H1 (cell line): ENCODE results near the gene TBC1D3B. TPM values are rescaled to one million over a fixed set of nuclear protein-coding genes. Genes with fewer than 3 reads are reported as not detected.

Experiments
- CTCF ChIA-PET: fragments of 300-600 bp; sonication (Branson Sonifier 250); formaldehyde crosslinking; loops from one replicate; lab custom pipeline; 2021; ENCODE audit not compliant: partially characterized antibody; lab: Charles Lee
- POLR2A ChIA-PET: fragments of 300-600 bp; sonication (Branson Sonifier 250); formaldehyde crosslinking; loops from one replicate; lab custom pipeline; 2021; ENCODE audit warnings: inconsistent platforms; ENCODE audit not compliant: partially characterized antibody; lab: Charles Lee
- DNase-seq, 2 experiments: peaks; one replicate each; pipeline versions ENCODE4 v3.0.0 to v3.0.0-alpha.2; 2010 to 2022; ENCODE audit warnings: low spot score in 2 of 2, low read depth in 1 of 2, mixed read lengths in 1 of 2
- FAIRE-seq: peaks from 2 replicates; lab custom pipeline; 2011; peaks lifted over from hg19 to GRCh38; lab: Jason Lieb, UNC
- H2AFZ ChIP-seq: 2 replicates; pipeline ENCODE4 v1.8.1; 2012; ENCODE audit warnings: low read length, inconsistent platforms
- H2AK5ac ChIP-seq: 2 replicates; pipeline ENCODE4 v1.6.1; 2013; ENCODE audit warnings: low read depth, low read length
- H2BK120ac ChIP-seq: replicated peaks from 2 replicates; pipeline ENCODE3; 2013; ENCODE audit warnings: low read depth, low read length, inconsistent platforms
- H2BK12ac ChIP-seq: 2 replicates; pipeline ENCODE4 v1.6.1; 2013; ENCODE audit warnings: low read depth, low read length
- H2BK15ac ChIP-seq: 2 replicates; pipeline ENCODE4 v1.6.1; 2013; ENCODE audit warnings: low read length
- H2BK20ac ChIP-seq: 2 replicates; pipeline ENCODE4 v1.6.1; 2013; ENCODE audit warnings: low read length
- H2BK5ac ChIP-seq: 2 replicates; pipeline ENCODE4 v1.6.1; 2013; ENCODE audit warnings: low read depth, low read length
- H3K14ac ChIP-seq: 2 replicates; pipeline ENCODE4 v1.6.1; 2013; ENCODE audit warnings: inconsistent platforms; ENCODE audit not compliant: insufficient read length
- H3K18ac ChIP-seq: 2 replicates; pipeline ENCODE4 v1.6.1; 2013; ENCODE audit warnings: low read length; ENCODE audit errors: extremely low read depth
- H3K23ac ChIP-seq: 2 replicates; pipeline ENCODE4 v1.6.1; 2013; ENCODE audit warnings: inconsistent platforms; ENCODE audit not compliant: insufficient read length
- H3K23me2 ChIP-seq: 2 replicates; pipeline ENCODE4 v1.6.1; 2013; ENCODE audit warnings: low read depth, low read length
- H3K27ac ChIP-seq: 2 replicates; pipeline ENCODE4 v1.6.1; 2011; ENCODE audit warnings: low read depth, low read length, inconsistent platforms
- H3K27me3 ChIP-seq, 4 experiments: replicated peaks in 1 of 4; 1 replicate in 1 of 4; 2 replicates in 3 of 4; pipeline versions ENCODE4 v1.6.1 to v1.8.1; 2011 to 2013; ENCODE audit warnings: low read length in 3 of 4, mild to moderate bottlenecking in 3 of 4, inconsistent platforms in 2 of 4, mixed read lengths in 2 of 4, moderate library complexity in 1 of 4; ENCODE audit not compliant: control insufficient read depth in 3 of 4, insufficient read depth in 3 of 4; ENCODE audit errors: extremely low read depth in 1 of 4
- H3K36me3 ChIP-seq, 4 experiments: 2 replicates each; pipeline versions ENCODE4 v1.6.1 to v1.8.1; 2011 to 2013; ENCODE audit warnings: mild to moderate bottlenecking in 4 of 4, low read length in 3 of 4, moderate library complexity in 2 of 4, control low read depth in 1 of 4, inconsistent platforms in 1 of 4; ENCODE audit not compliant: insufficient read depth in 4 of 4, control insufficient read depth in 2 of 4
- H3K4ac ChIP-seq: replicated peaks from 2 replicates; pipeline ENCODE3; 2013; ENCODE audit warnings: low read length, low read depth, mixed read lengths, inconsistent platforms; ENCODE audit not compliant: insufficient read length
- H3K4me1 ChIP-seq, 4 experiments: replicated peaks in 1 of 4; 1 replicate in 1 of 4; 2 replicates in 3 of 4; pipeline versions ENCODE4 v1.6.1 to v1.8.1; 2011 to 2013; ENCODE audit warnings: low read length in 3 of 4, inconsistent platforms in 2 of 4, mixed read lengths in 1 of 4; ENCODE audit not compliant: insufficient read depth in 4 of 4, control insufficient read depth in 3 of 4
- H3K4me2 ChIP-seq, 2 experiments: 2 replicates each; pipeline versions ENCODE4 v1.6.1 to v1.8.1; 2011 to 2013; ENCODE audit warnings: low read depth in 2 of 2, low read length in 2 of 2, control low read depth in 1 of 2, inconsistent platforms in 1 of 2, mild to moderate bottlenecking in 1 of 2; ENCODE audit not compliant: insufficient read depth in 1 of 2
- H3K4me3 ChIP-seq, 4 experiments: fragments of 200-600, 300-600 bp in 1 of 4; sonication (generic), shearing (Covaris generic), sonication (Bioruptor Twin) in 1 of 4; 2 replicates each; pipeline versions ENCODE4 v1.5.1 to v1.8.1; 2011 to 2016; ENCODE audit warnings: low read length in 4 of 4, low read depth in 3 of 4, control low read depth in 2 of 4, inconsistent platforms in 2 of 4, mild to moderate bottlenecking in 2 of 4, mixed read lengths in 1 of 4, moderate library complexity in 1 of 4; ENCODE audit not compliant: insufficient read depth in 2 of 4; ENCODE audit errors: extremely low read depth in 1 of 4
- H3K56ac ChIP-seq: replicated peaks from 2 replicates; pipeline ENCODE3; 2013; ENCODE audit warnings: low read depth, mild to moderate bottlenecking, mixed read lengths, low read length, inconsistent platforms; ENCODE audit not compliant: insufficient read length
- H3K79me1 ChIP-seq: 2 replicates; pipeline ENCODE4 v1.6.1; 2013; ENCODE audit warnings: low read depth, low read length, control low read depth
- H3K79me2 ChIP-seq, 2 experiments: 2 replicates each; pipeline versions ENCODE4 v1.6.1 to v1.8.1; 2012 to 2013; ENCODE audit warnings: low read length in 2 of 2, mild to moderate bottlenecking in 2 of 2, inconsistent platforms in 1 of 2; ENCODE audit not compliant: insufficient read depth in 2 of 2, control insufficient read depth in 1 of 2
- H3K9ac ChIP-seq, 4 experiments: replicated peaks in 1 of 4; 1 replicate in 1 of 4; 2 replicates in 3 of 4; pipeline versions ENCODE4 v1.6.1 to v1.8.1; 2011 to 2013; ENCODE audit warnings: low read depth in 3 of 4, low read length in 3 of 4, control low read depth in 2 of 4, mild to moderate bottlenecking in 2 of 4, moderate library complexity in 2 of 4, inconsistent platforms in 1 of 4; ENCODE audit errors: extremely low read depth in 1 of 4
- H3K9me3 ChIP-seq, 2 experiments: 2 replicates each; pipeline versions ENCODE4 v1.6.1 to v1.8.1; 2012 to 2013; ENCODE audit warnings: mild to moderate bottlenecking in 2 of 2, moderate library complexity in 2 of 2, control low read depth in 1 of 2, inconsistent platforms in 1 of 2, low read depth in 1 of 2, low read length in 1 of 2, mixed read lengths in 1 of 2; ENCODE audit not compliant: insufficient read depth in 2 of 2
- H4K20me1 ChIP-seq, 2 experiments: replicated peaks in 1 of 2; 2 replicates each; pipeline versions ENCODE3 to v1.8.1; 2011 to 2013; ENCODE audit warnings: inconsistent platforms in 2 of 2, low read length in 2 of 2, mild to moderate bottlenecking in 1 of 2; ENCODE audit not compliant: insufficient read depth in 2 of 2, control insufficient read depth in 1 of 2
- H4K5ac ChIP-seq: 2 replicates; pipeline ENCODE4 v1.6.1; 2013; ENCODE audit warnings: low read length, low read depth, mixed read lengths, inconsistent platforms; ENCODE audit not compliant: insufficient read length
- H4K8ac ChIP-seq: 2 replicates; pipeline ENCODE4 v1.8.0; 2013; ENCODE audit warnings: mild to moderate bottlenecking, moderate library complexity, low read length, inconsistent platforms; ENCODE audit not compliant: insufficient read depth; ENCODE audit errors: extremely low read depth
- H4K91ac ChIP-seq: replicated peaks from 2 replicates; pipeline ENCODE3; 2013; ENCODE audit warnings: low read length, mixed read lengths, inconsistent platforms; ENCODE audit not compliant: insufficient read length
- CEBPB ChIP-seq: IDR thresholded peaks from 2 replicates; pipeline ENCODE4 v1.6.1; 2012; ENCODE audit warnings: low read depth, low read length
- FOSL1 ChIP-seq: IDR thresholded peaks from 2 replicates; pipeline ENCODE4 v1.6.1; 2011; ENCODE audit warnings: mild to moderate bottlenecking, low read depth, low read length, moderate library complexity; ENCODE audit not compliant: insufficient read depth
- SAP30 ChIP-seq: fragments of 300-600 bp; sonication (generic); IDR thresholded peaks from 2 replicates; pipeline ENCODE4 v1.7.1; 2012; ENCODE audit warnings: low read length, moderate library complexity, mild to moderate bottlenecking, inconsistent platforms; ENCODE audit not compliant: insufficient read depth, insufficient replicate concordance
- WGBS, 2 experiments: shearing (Covaris generic) in 1 of 2; methylation state at CpG; one replicate each; pipeline versions ENCODE4 v1.1.6 to v1.1.7; 2013 to 2015; ENCODE audit warnings: low lambda C conversion rate in 2 of 2, mixed read lengths in 2 of 2, inconsistent platforms in 1 of 2, low coverage in 1 of 2, missing lambda C conversion rate in 1 of 2; ENCODE audit not compliant: insufficient replicate concordance in 2 of 2, insufficient coverage in 1 of 2, insufficient read length in 1 of 2; ENCODE audit errors: extremely low coverage in 1 of 2, missing lambda C conversion rate in 1 of 2; 5-methylcytosine and 5-hydroxymethylcytosine counted together
- polyA plus RNA-seq, 7 experiments: library from polyadenylated mRNA; depleted of rRNA in 3 of 7; stranded (reverse) in 5 of 7; unstranded in 2 of 7; fragments of >200 nt in 5 of 7; fragments of 200-250 nt in 2 of 7; gene quantifications; 1 replicate in 5 of 7; 2 replicates in 1 of 7; 4 replicates in 1 of 7; pipeline versions ENCODE4 v1.2.1 to v1.2.3, GENCODE V29; 2011 to 2013; ENCODE audit warnings: missing spikeins in 2 of 7, mixed read lengths in 2 of 7
- total RNA-seq: library from RNA; stranded (reverse); fragmentation: NEBNext Ultra II Directional; extraction: Animal tissue kit (Norgen Biotek cat#: 25700); gene quantifications from 2 replicates; pipeline ENCODE4 v1.2.1, GENCODE V29; 2021

Gene TBC1D3B
- total and polyA plus RNA-seq, 2 of the 8 experiments (the other 6 are each of a cell fraction or from before 2014, with no cell fraction given), result 0.54 to 6.2 TPM

GRCh38 chr17:36195434-36196130 lies 19.1 kb upstream of the TBC1D3B start:
- CTCF ChIA-PET, result interaction anchor here (1.0 to 1.9 kb wide), 5 partner anchors 9 to 287 kb away, joined by 3 to 13 read pairs (median 4); no protein-coding TSS in a partner anchor
- H4K8ac ChIP-seq, result 0 out of 2 replicates have a peak overlapping the region, but pooled peaks have one; percentile 40
- POLR2A ChIA-PET, result interaction anchor here (1.1 kb wide), 1 partner anchor 13 kb away, joined by 3 read pairs; no protein-coding TSS in a partner anchor
- no peak overlapping the region for H3K27ac ChIP-seq
- H4K20me1 ChIP-seq, result no peaks in the 10 kb centered on the region
- DNase-seq (no peak), FAIRE-seq (no peak)
- H2BK15ac ChIP-seq, result no peak overlapping the region
- H2BK12ac ChIP-seq, result no peak overlapping the region
- H3K9ac ChIP-seq, result no peak overlapping the region
- no peaks in the 10 kb centered on the region for H3K79me1 ChIP-seq
- no peak overlapping the region for H2AK5ac ChIP-seq
- no peak overlapping the region for H4K5ac ChIP-seq
- TF ChIP-seq CEBPB (no peak), FOSL1 (no peak), SAP30 (no peak)
- 85% methylated on average over 10 of the region's 10 CpGs; no CpG with 5 or more reads in 1 of the 2 experiments for WGBS, 2 experiments
- H4K91ac ChIP-seq, result no peak overlapping the region
- H3K23ac ChIP-seq, result no peak overlapping the region
- H3K4me2 ChIP-seq, result no peak overlapping the region
- H3K4me3 ChIP-seq, result no peak overlapping the region
- H3K27me3 ChIP-seq, result peaks cover 0 to 3% (median 2%) of the 10 kb centered on the region in 4 experiments; a peak in 4 of 7 replicates
- H3K79me2 ChIP-seq, result no peaks in the 10 kb centered on the region
- H2AFZ ChIP-seq, result peak overlapping the region; percentile 0; the same call in 1 of the 2 replicates
- H3K56ac ChIP-seq, result no peak overlapping the region
- no peak overlapping the region for H3K18ac ChIP-seq
- H3K9me3 ChIP-seq, result no peaks in the 10 kb centered on the region
- peaks cover 0 to 5% (median 2%) of the 10 kb centered on the region in 4 experiments; a peak in 2 of 7 replicates for H3K4me1 ChIP-seq
- no peak overlapping the region for H2BK5ac ChIP-seq
- no peak overlapping the region for H3K4ac ChIP-seq
- H3K23me2 ChIP-seq, result no peaks in the 10 kb centered on the region
- no peak overlapping the region for H2BK20ac ChIP-seq
- no peak overlapping the region for H2BK120ac ChIP-seq
- no peaks in the 10 kb centered on the region for H3K36me3 ChIP-seq
- no peak overlapping the region for H3K14ac ChIP-seq
